Fibroblast of lung (primary cell): ENCODE results near the gene NUMA1.

Experiments
- EZH2 ChIP-seq: IDR thresholded peaks from 2 replicates; pipeline ENCODE4 v1.5.1; 2012; ENCODE audit warnings: low read length, control low read depth, mild to moderate bottlenecking; ENCODE audit errors: missing control alignments
- TF ChIP-seq, protein P1 (sequence below), 2 donors: IDR thresholded peaks in 1 of 2; conservative IDR thresholded peaks in 1 of 2; 1 replicate in 1 of 2; 2 replicates in 1 of 2; pipeline ENCODE4 v1.5.1; 2011 to 2012; ENCODE audit warnings: low read length in 2 of 2, control low read depth in 1 of 2, inconsistent platforms in 1 of 2, low read depth in 1 of 2, mild to moderate bottlenecking in 1 of 2

DNA sequence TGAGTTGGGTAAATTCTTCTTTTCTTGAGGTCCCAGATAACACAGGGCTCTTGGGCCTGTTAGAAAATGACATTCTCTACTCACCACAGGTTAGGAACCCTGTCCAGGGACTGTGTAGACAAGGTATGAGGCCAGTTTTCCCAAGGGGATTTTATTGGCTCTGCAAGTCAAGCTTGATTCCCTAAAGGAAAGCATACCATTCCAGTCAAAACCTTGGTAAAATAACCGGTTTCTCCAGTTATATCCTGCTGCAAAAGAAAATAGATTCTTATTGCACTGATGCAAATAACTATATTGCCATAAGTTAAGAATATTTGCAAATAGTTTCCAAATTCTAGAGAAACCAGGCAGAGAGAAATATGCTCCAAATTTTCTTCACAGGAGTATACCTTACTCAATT lies 45.6 kb upstream of the NUMA1 start:
- TF ChIP-seq, protein P1, sequence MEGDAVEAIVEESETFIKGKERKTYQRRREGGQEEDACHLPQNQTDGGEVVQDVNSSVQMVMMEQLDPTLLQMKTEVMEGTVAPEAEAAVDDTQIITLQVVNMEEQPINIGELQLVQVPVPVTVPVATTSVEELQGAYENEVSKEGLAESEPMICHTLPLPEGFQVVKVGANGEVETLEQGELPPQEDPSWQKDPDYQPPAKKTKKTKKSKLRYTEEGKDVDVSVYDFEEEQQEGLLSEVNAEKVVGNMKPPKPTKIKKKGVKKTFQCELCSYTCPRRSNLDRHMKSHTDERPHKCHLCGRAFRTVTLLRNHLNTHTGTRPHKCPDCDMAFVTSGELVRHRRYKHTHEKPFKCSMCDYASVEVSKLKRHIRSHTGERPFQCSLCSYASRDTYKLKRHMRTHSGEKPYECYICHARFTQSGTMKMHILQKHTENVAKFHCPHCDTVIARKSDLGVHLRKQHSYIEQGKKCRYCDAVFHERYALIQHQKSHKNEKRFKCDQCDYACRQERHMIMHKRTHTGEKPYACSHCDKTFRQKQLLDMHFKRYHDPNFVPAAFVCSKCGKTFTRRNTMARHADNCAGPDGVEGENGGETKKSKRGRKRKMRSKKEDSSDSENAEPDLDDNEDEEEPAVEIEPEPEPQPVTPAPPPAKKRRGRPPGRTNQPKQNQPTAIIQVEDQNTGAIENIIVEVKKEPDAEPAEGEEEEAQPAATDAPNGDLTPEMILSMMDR (conservative IDR thresholded peaks at IDR 0.05 in 1 of 2, IDR thresholded peaks at IDR 0.05 in 1 of 2; ENCODE audit: low read depth in 1 of 2, low read length in 2 of 2): no peak
- TF ChIP-seq EZH2: no peak
